ENCODE measurements around the gene INSIG1. TPM values are rescaled to one million over a fixed set of nuclear protein-coding genes. Genes with fewer than 3 reads are reported as not detected.

INSIG1 gene
- total and polyA plus RNA-seq, 4 donors: 54.2 to 264 (median 119) TPM

- ATAC-seq (ENCODE audit: insufficient read depth, low FRiP score): no peak
- no peak overlapping the region for H3K4me3 ChIP-seq
- H3K36me3 ChIP-seq (ENCODE audit: control insufficient read depth in 4 of 4, insufficient read depth in 4 of 4, low read length in 4 of 4): no peaks in the 10 kb centered on the region
- H3K27ac ChIP-seq (ENCODE audit: low read depth in 1 of 2, low read length in 1 of 2): no peak overlapping the region
- no peak for DNase-seq
- TF ChIP-seq CTCF (IDR thresholded peaks at IDR 0.05; ENCODE audit: control extremely low read depth, extremely low read depth): no peak
- WGBS, 2 donors: 91% methylated on average over 9 of the region's 9 CpGs
- no peaks in the 10 kb centered on the region for H3K4me1 ChIP-seq (ENCODE audit: control insufficient read depth in 5 of 5, insufficient read depth in 5 of 5, low read length in 5 of 5)
- peaks cover 0 to 2% (median 0%) of the 10 kb centered on the region in 4 donors for H3K9me3 ChIP-seq (ENCODE audit: control insufficient read depth in 4 of 4, insufficient read depth in 3 of 4, low read length in 3 of 4)
- H3K27me3 ChIP-seq (ENCODE audit: control insufficient read depth in 3 of 3, insufficient read depth in 3 of 3, low read length in 2 of 3): peaks cover 0 to 10% (median 3%) of the 10 kb centered on the region in 3 donors
- H3K9ac ChIP-seq (ENCODE audit: insufficient read depth in 1 of 2, low read length in 2 of 2): no peak overlapping the region
Measured at GRCh38 chr7:155266440-155266839, 31.2 kb upstream of the INSIG1 start.

DNA sequence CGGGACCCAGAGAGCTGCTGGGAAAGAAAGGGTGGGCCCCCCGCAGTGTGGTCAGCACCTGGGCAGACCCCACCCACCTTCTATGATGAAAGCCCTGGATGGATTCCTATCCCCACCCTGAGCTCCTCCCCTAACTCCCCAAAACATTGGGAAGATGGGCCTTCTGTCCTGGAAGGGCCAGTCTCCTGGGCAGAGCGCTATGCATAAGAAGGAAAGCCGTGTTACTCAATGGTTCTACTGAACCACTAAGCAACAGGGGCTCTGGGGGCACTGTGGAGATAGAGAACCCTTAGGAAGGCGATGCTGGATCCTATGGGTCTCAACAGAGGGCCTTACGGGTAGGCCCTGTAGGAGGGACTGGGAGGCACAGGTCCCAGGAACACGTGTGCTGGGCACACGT lies 30.7 kb upstream of the INSIG1 start:
- H3K4me1 ChIP-seq (ENCODE audit: control insufficient read depth in 5 of 5, insufficient read depth in 5 of 5, low read length in 5 of 5): no peaks in the 10 kb centered on the region
- no peak for TF ChIP-seq CTCF (IDR thresholded peaks at IDR 0.05; ENCODE audit: control extremely low read depth, extremely low read depth)
- H3K9me3 ChIP-seq (ENCODE audit: control insufficient read depth in 4 of 4, insufficient read depth in 3 of 4, low read length in 3 of 4): peaks cover 0 to 2% (median 0%) of the 10 kb centered on the region in 4 donors
- no peak overlapping the region for H3K9ac ChIP-seq (ENCODE audit: insufficient read depth in 1 of 2, low read length in 2 of 2)
- 95 to 99% methylated on average over 8 of the region's 8 CpGs for WGBS, 2 donors
- ATAC-seq (ENCODE audit: insufficient read depth, low FRiP score): no peak
- H3K4me3 ChIP-seq: no peak overlapping the region
- no peak overlapping the region for H3K27ac ChIP-seq (ENCODE audit: low read depth in 1 of 2, low read length in 1 of 2)
- no peaks in the 10 kb centered on the region for H3K36me3 ChIP-seq (ENCODE audit: control insufficient read depth in 4 of 4, insufficient read depth in 4 of 4, low read length in 4 of 4)
- peaks cover 0 to 10% (median 3%) of the 10 kb centered on the region in 3 donors for H3K27me3 ChIP-seq (ENCODE audit: control insufficient read depth in 3 of 3, insufficient read depth in 3 of 3, low read length in 2 of 3)
- DNase-seq: no peak

DNA sequence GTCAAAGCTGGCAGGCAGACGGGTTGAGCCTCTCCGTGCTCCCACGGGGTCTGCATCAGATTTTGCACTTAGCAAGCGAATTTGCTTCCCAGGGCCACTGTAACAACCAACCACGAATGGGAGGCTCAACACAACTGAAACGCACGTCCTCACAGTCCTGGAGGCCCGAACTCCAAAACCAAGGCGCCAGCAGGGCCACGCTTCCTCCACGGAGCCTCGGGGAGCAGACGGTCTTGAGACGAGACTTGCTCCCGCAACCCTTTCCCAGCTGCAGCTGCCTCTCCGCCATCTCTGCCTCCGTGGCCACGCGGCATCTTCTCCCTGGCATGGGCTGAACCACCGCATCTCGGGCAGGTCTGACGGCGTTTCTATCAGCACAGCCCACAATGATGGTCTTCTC lies 30.2 kb upstream of the INSIG1 start:
- Histone ChIP-seq H3K4me1 (ENCODE audit: control insufficient read depth in 5 of 5, insufficient read depth in 5 of 5, low read length in 5 of 5) (no peaks in the 10 kb centered on the region), H3K27me3 (ENCODE audit: control insufficient read depth in 3 of 3, insufficient read depth in 3 of 3, low read length in 2 of 3) (peaks cover 0 to 10% (median 3%) of the 10 kb centered on the region in 3 donors), H3K9ac (ENCODE audit: insufficient read depth in 1 of 2, low read length in 2 of 2) (no peak overlapping the region), H3K4me3 (no peak overlapping the region), H3K9me3 (ENCODE audit: control insufficient read depth in 4 of 4, insufficient read depth in 3 of 4, low read length in 3 of 4) (peaks cover 0 to 2% (median 0%) of the 10 kb centered on the region in 4 donors), H3K36me3 (ENCODE audit: control insufficient read depth in 4 of 4, insufficient read depth in 4 of 4, low read length in 4 of 4) (no peaks in the 10 kb centered on the region), H3K27ac (ENCODE audit: low read depth in 1 of 2, low read length in 1 of 2) (no peak overlapping the region)
- DNase-seq (no peak), ATAC-seq (ENCODE audit: insufficient read depth, low FRiP score) (no peak)
- no peak for TF ChIP-seq CTCF (IDR thresholded peaks at IDR 0.05; ENCODE audit: control extremely low read depth, extremely low read depth)
- 90 to 94% methylated on average over 23 of the region's 23 CpGs for WGBS, 2 donors

GRCh38 chr7:155268211-155268610 lies 29.5 kb upstream of the INSIG1 start:
- 94 to 95% methylated on average over 12 of the region's 12 CpGs for WGBS, 2 donors
- Histone ChIP-seq H3K9ac (ENCODE audit: insufficient read depth in 1 of 2, low read length in 2 of 2) (no peak overlapping the region), H3K4me3 (no peak overlapping the region), H3K27me3 (ENCODE audit: control insufficient read depth in 3 of 3, insufficient read depth in 3 of 3, low read length in 2 of 3) (peaks cover 0 to 10% (median 3%) of the 10 kb centered on the region in 3 donors), H3K9me3 (ENCODE audit: control insufficient read depth in 4 of 4, insufficient read depth in 3 of 4, low read length in 3 of 4) (peaks cover 0 to 2% (median 0%) of the 10 kb centered on the region in 4 donors), H3K4me1 (ENCODE audit: control insufficient read depth in 5 of 5, insufficient read depth in 5 of 5, low read length in 5 of 5) (no peaks in the 10 kb centered on the region), H3K27ac (ENCODE audit: low read depth in 1 of 2, low read length in 1 of 2) (no peak overlapping the region), H3K36me3 (ENCODE audit: control insufficient read depth in 4 of 4, insufficient read depth in 4 of 4, low read length in 4 of 4) (no peaks in the 10 kb centered on the region)
- no peak for ATAC-seq (ENCODE audit: insufficient read depth, low FRiP score)
- no peak for DNase-seq
- TF ChIP-seq CTCF (IDR thresholded peaks at IDR 0.05; ENCODE audit: control extremely low read depth, extremely low read depth): no peak
